GM18909 (cell line): ENCODE data around the gene ADAMTSL5.
"Not testable (repeated sequence)": the region's sequence is repeated elsewhere in the genome, so short reads cannot be mapped to it uniquely, and the experiment has no call there.

Source experiments
- ATAC-seq: cut with Tn5 transposase; IDR thresholded peaks from one replicate; pipeline ENCODE4 v1.9.1; 2021; ENCODE audit warnings: mild to moderate bottlenecking; ENCODE audit not compliant: unreplicated experiment, poor library complexity

The ADAMTSL5 gene

GRCh38 chr19:1514295-1514661 is 1.5 kb upstream of the ADAMTSL5 start:
- ATAC-seq, result no peak

- ATAC-seq, result no peak
Observed at GRCh38 chr19:1513499-1514294, 878 bp upstream of the ADAMTSL5 start.

GRCh38 chr19:1511318-1512317 is 1.2 kb downstream of the ADAMTSL5 start:
- no peak for ATAC-seq

- no peak for ATAC-seq
Observed at GRCh38 chr19:1510807-1511206, 2.0 kb downstream of the ADAMTSL5 start.

GRCh38 chr19:1510442-1510806 is 2.4 kb downstream of the ADAMTSL5 start:
- no peak for ATAC-seq

- no peak for ATAC-seq
Observed at GRCh38 chr19:1509602-1510441, 3.0 kb downstream of the ADAMTSL5 start.

GRCh38 chr19:1508507-1508856 is 4.3 kb downstream of the ADAMTSL5 start:
- ATAC-seq, result no peak

- ATAC-seq, result peak; percentile 75
Observed at GRCh38 chr19:1507763-1508506, 4.9 kb downstream of the ADAMTSL5 start.

- ATAC-seq, result no peak
Observed at GRCh38 chr19:1507192-1507660, 5.6 kb downstream of the ADAMTSL5 start.

- ATAC-seq, result no peak
Observed at GRCh38 chr19:1505991-1506881, 6.6 kb downstream of the ADAMTSL5 start.

- no peak for ATAC-seq
Observed at GRCh38 chr19:1505012-1505411, 7.8 kb downstream of the ADAMTSL5 start.

GRCh38 chr19:1503925-1504773 is 8.7 kb downstream of the ADAMTSL5 start:
- no peak for ATAC-seq

- ATAC-seq, result no peak
Observed at GRCh38 chr19:1503089-1503924, 9.5 kb downstream of the ADAMTSL5 start.

GRCh38 chr19:1502433-1503088 is 10.3 kb downstream of the ADAMTSL5 start:
- no peak for ATAC-seq

- ATAC-seq, result no peak
Observed at GRCh38 chr19:1501200-1501595, 11.6 kb downstream of the ADAMTSL5 start.

GRCh38 chr19:1499231-1499630 is 13.6 kb downstream of the ADAMTSL5 start:
- not testable (repeated sequence) for ATAC-seq
